H9 (cell line): Measurements from ENCODE around the gene RDH12. TPM values are rescaled to one million over a fixed set of nuclear protein-coding genes. Genes with fewer than 3 reads are reported as not detected.

Experiments used
- DNase-seq: peaks from one replicate; pipeline ENCODE4 v3.0.0-alpha.2; 2017
- H2AFZ ChIP-seq: one replicate; pipeline ENCODE4 v1.6.1; 2013; ENCODE audit warnings: mild to moderate bottlenecking, low read length, control low read depth, moderate library complexity
- H2AK5ac ChIP-seq: 2 replicates; pipeline ENCODE4 v1.6.1; 2013; ENCODE audit warnings: low read length, control low read depth, mixed read lengths; ENCODE audit not compliant: insufficient read length
- H2BK120ac ChIP-seq: one replicate; pipeline ENCODE4 v1.6.1; 2013; ENCODE audit warnings: low read depth, mild to moderate bottlenecking, low read length, control low read depth, inconsistent platforms; ENCODE audit not compliant: poor library complexity, severe bottlenecking
- H2BK12ac ChIP-seq: 2 replicates; pipeline ENCODE4 v1.6.1; 2013; ENCODE audit warnings: low read length, control low read depth, mixed read lengths, low read depth; ENCODE audit not compliant: insufficient read length
- H2BK15ac ChIP-seq: 2 replicates; pipeline ENCODE4 v1.6.1; 2013; ENCODE audit warnings: low read depth, low read length, control low read depth
- H2BK20ac ChIP-seq: one replicate; pipeline ENCODE4 v1.6.1; 2013; ENCODE audit warnings: low read depth, mild to moderate bottlenecking, low read length, control low read depth, inconsistent platforms; ENCODE audit not compliant: poor library complexity, severe bottlenecking
- H2BK5ac ChIP-seq: 2 replicates; pipeline ENCODE4 v1.6.1; 2013; ENCODE audit warnings: low read length, control low read depth, mixed read lengths; ENCODE audit not compliant: insufficient read length
- H3K14ac ChIP-seq: 2 replicates; pipeline ENCODE4 v1.6.1; 2013; ENCODE audit warnings: low read length, control low read depth; ENCODE audit not compliant: insufficient read depth
- H3K18ac ChIP-seq: 2 replicates; pipeline ENCODE4 v1.6.1; 2013; ENCODE audit warnings: low read depth, mild to moderate bottlenecking, mixed read lengths, low read length, control low read depth; ENCODE audit not compliant: insufficient read length
- H3K23ac ChIP-seq: 2 replicates; pipeline ENCODE4 v1.6.1; 2013; ENCODE audit warnings: low read length, control low read depth, mixed read lengths, low read depth; ENCODE audit not compliant: insufficient read length
- H3K23me2 ChIP-seq: 2 replicates; pipeline ENCODE4 v1.6.1; 2013; ENCODE audit warnings: low read depth, mild to moderate bottlenecking, mixed read lengths, low read length, control low read depth; ENCODE audit not compliant: insufficient read length, poor library complexity, severe bottlenecking
- H3K27ac ChIP-seq: 2 replicates; pipeline ENCODE4 v1.5.1; 2013; ENCODE audit warnings: low read length, control low read depth, mixed read lengths, low read depth; ENCODE audit not compliant: insufficient read length
- H3K27me3 ChIP-seq: 2 replicates; pipeline ENCODE4 v1.6.1; 2013; ENCODE audit warnings: low read length, control low read depth, inconsistent platforms; ENCODE audit not compliant: insufficient read depth
- H3K4ac ChIP-seq: 2 replicates; pipeline ENCODE4 v1.6.1; 2013; ENCODE audit warnings: low read depth, mild to moderate bottlenecking, control low read depth, inconsistent platforms, low read length, moderate library complexity
- H3K4me1 ChIP-seq: 2 replicates; pipeline ENCODE4 v1.6.1; 2013; ENCODE audit warnings: low read length, control low read depth, inconsistent platforms; ENCODE audit not compliant: insufficient read depth
- H3K4me2 ChIP-seq: 2 replicates; pipeline ENCODE4 v1.6.1; 2013; ENCODE audit warnings: low read length, control low read depth, mixed read lengths; ENCODE audit not compliant: insufficient read length, insufficient read depth
- H3K56ac ChIP-seq: 2 replicates; pipeline ENCODE4 v1.6.1; 2013; ENCODE audit warnings: low read depth, mild to moderate bottlenecking, mixed read lengths, low read length, control low read depth; ENCODE audit not compliant: insufficient read length
- H3K79me1 ChIP-seq: 2 replicates; pipeline ENCODE4 v1.6.1; 2013; ENCODE audit warnings: low read depth, mild to moderate bottlenecking, moderate library complexity, low read length, control low read depth, inconsistent platforms; ENCODE audit not compliant: insufficient read depth, poor library complexity, severe bottlenecking
- H3K79me2 ChIP-seq: 2 replicates; pipeline ENCODE4 v1.6.1; 2013; ENCODE audit warnings: low read length, control low read depth, inconsistent platforms; ENCODE audit not compliant: insufficient read depth
- H3K9ac ChIP-seq: 2 replicates; pipeline ENCODE4 v1.6.1; 2013; ENCODE audit warnings: low read length, control low read depth, mixed read lengths; ENCODE audit not compliant: insufficient read length; ENCODE audit errors: extremely low read depth
- H3K9me3 ChIP-seq: one replicate; pipeline ENCODE4 v1.6.1; 2013; ENCODE audit warnings: low read depth, low read length, inconsistent platforms; ENCODE audit not compliant: control insufficient read depth
- H3T11ph ChIP-seq: one replicate; pipeline ENCODE4 v1.6.1; 2013; ENCODE audit warnings: mild to moderate bottlenecking, low read length, control low read depth, inconsistent platforms
- H4K20me1 ChIP-seq: one replicate; pipeline ENCODE4 v1.6.1; 2013; ENCODE audit not compliant: control insufficient read depth, insufficient read length, insufficient read depth
- H4K5ac ChIP-seq: 2 replicates; pipeline ENCODE4 v1.6.1; 2013; ENCODE audit warnings: low read depth, mild to moderate bottlenecking, mixed read lengths, low read length, control low read depth; ENCODE audit not compliant: insufficient read length
- H4K8ac ChIP-seq: replicated peaks from 2 replicates; pipeline ENCODE4 v1.6.1; 2013; ENCODE audit warnings: low read length, control low read depth, mixed read lengths, low read depth; ENCODE audit not compliant: insufficient read length
- H4K91ac ChIP-seq: 2 replicates; pipeline ENCODE4 v1.6.1; 2013; ENCODE audit warnings: low read depth, mild to moderate bottlenecking, moderate library complexity, mixed read lengths, low read length, control low read depth; ENCODE audit not compliant: insufficient read length
- H3K27ac Mint-ChIP-seq, 3 experiments: 2 replicates in 2 of 3; 3 replicates in 1 of 3; pipeline ENCODE4 v1.8.0; 2020 to 2021; ENCODE audit warnings: mixed read lengths in 3 of 3, mild to moderate bottlenecking in 1 of 3, moderate library complexity in 1 of 3
- H3K27me3 Mint-ChIP-seq: 2 replicates; pipeline ENCODE4 v1.8.0; 2021; ENCODE audit warnings: low read depth, mild to moderate bottlenecking, moderate library complexity, mixed read lengths
- H3K36me3 Mint-ChIP-seq, 3 experiments: 2 replicates in 2 of 3; 3 replicates in 1 of 3; pipeline ENCODE4 v1.8.0; 2020 to 2021; ENCODE audit warnings: low read depth in 3 of 3, mixed read lengths in 3 of 3; ENCODE audit not compliant: insufficient read depth in 1 of 3
- H3K4me1 Mint-ChIP-seq, 2 experiments: 2 replicates each; pipeline ENCODE4 v1.8.0; 2020; ENCODE audit warnings: mixed read lengths in 2 of 2
- H3K4me3 Mint-ChIP-seq, 2 experiments: 2 replicates in 1 of 2; 3 replicates in 1 of 2; pipeline ENCODE4 v1.8.0; 2020 to 2021; ENCODE audit warnings: mild to moderate bottlenecking in 2 of 2, mixed read lengths in 2 of 2, moderate library complexity in 1 of 2
- H3K9me3 Mint-ChIP-seq, 2 experiments: 2 replicates in 1 of 2; 3 replicates in 1 of 2; pipeline ENCODE4 v1.8.0; 2020; ENCODE audit warnings: mild to moderate bottlenecking in 2 of 2, mixed read lengths in 2 of 2, moderate library complexity in 1 of 2
- WGBS: extraction: QIAGEN DNeasy Blood & Tissue Kit; methylation state at CpG from one replicate; pipeline ENCODE4 v1.1.7; 2013; ENCODE audit warnings: missing lambda C conversion rate, low lambda C conversion rate, mixed read lengths; ENCODE audit not compliant: insufficient read length; ENCODE audit errors: extremely low coverage; 5-methylcytosine and 5-hydroxymethylcytosine counted together
- total RNA-seq: library from RNA; stranded (reverse); gene quantifications from 2 replicates; pipeline ENCODE4 v1.2.1, GENCODE V29; 2021
- TF ChIP-seq, protein P1 (sequence below): fragments of 200-600 bp; sonication (generic); conservative IDR thresholded peaks from 3 replicates; pipeline ENCODE4 v1.8.0; 2021; ENCODE audit warnings: antibody characterized with exemption, mild to moderate bottlenecking

RDH12 gene
- total RNA-seq, 1 experiment from 2014 or later, result 0.74 TPM

DNA sequence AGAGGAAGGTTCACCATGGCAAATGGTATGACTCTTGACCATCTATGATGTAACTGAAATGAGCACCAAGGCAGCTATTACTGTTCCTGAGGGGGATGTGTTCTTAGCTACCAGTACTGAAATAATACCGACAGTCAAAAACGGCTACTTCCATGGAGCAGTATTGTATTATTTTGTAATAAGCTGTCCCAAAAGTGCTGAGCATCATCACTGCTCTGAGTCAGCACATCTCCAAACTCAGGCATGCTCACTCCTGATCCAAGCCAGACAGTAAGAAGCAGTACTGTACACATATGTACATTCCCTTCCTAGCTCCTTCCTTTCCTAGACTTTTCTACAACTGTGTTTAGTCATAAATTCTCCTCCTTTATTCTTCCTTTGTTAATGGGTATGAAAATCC, 35.8 kb upstream of the RDH12 start:
- Mint-ChIP-seq H3K27ac (no peak overlapping the region; a peak in 2 of 7 replicates), H3K4me3 (no peak overlapping the region), H3K36me3 (peaks cover 0 to 9% (median 5%) of the 10 kb centered on the region in 3 experiments; a peak in 4 of 7 replicates), H3K4me1 (peaks cover 7% of the 10 kb centered on the region in 2 experiments), H3K9me3 (no peaks in the 10 kb centered on the region), H3K27me3 (no peaks in the 10 kb centered on the region)
- Histone ChIP-seq H3K4me2 (no peak overlapping the region), H4K20me1 (no peaks in the 10 kb centered on the region), H3K23me2 (no peaks in the 10 kb centered on the region), H2BK20ac (no peak overlapping the region), H3K56ac (no peak overlapping the region), H3K14ac (no peak overlapping the region), H2AFZ (no peak overlapping the region), H2BK12ac (no peak overlapping the region), H3K9ac (no peak overlapping the region), H3K27ac (no peak overlapping the region), H3K18ac (no peak overlapping the region), H4K5ac (no peak overlapping the region), H2BK5ac (no peak overlapping the region), H4K8ac (no peak overlapping the region), H2BK120ac (no peak overlapping the region), H3K9me3 (no peaks in the 10 kb centered on the region), H3K4ac (no peak overlapping the region), H3K79me2 (peaks cover 3% of the 10 kb centered on the region; the same call in 1 of the 2 replicates), H3K79me1 (no peaks in the 10 kb centered on the region), H3K4me1 (no peaks in the 10 kb centered on the region), H4K91ac (no peak overlapping the region), H2BK15ac (no peak overlapping the region), H3T11ph (no peak overlapping the region), H2AK5ac (no peak overlapping the region), H3K27me3 (no peaks in the 10 kb centered on the region), H3K23ac (no peak overlapping the region)
- WGBS, result no CpG with 5 or more reads among the region's 2 CpGs
- TF ChIP-seq, protein P1, sequence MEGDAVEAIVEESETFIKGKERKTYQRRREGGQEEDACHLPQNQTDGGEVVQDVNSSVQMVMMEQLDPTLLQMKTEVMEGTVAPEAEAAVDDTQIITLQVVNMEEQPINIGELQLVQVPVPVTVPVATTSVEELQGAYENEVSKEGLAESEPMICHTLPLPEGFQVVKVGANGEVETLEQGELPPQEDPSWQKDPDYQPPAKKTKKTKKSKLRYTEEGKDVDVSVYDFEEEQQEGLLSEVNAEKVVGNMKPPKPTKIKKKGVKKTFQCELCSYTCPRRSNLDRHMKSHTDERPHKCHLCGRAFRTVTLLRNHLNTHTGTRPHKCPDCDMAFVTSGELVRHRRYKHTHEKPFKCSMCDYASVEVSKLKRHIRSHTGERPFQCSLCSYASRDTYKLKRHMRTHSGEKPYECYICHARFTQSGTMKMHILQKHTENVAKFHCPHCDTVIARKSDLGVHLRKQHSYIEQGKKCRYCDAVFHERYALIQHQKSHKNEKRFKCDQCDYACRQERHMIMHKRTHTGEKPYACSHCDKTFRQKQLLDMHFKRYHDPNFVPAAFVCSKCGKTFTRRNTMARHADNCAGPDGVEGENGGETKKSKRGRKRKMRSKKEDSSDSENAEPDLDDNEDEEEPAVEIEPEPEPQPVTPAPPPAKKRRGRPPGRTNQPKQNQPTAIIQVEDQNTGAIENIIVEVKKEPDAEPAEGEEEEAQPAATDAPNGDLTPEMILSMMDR, result no peak
- no peak for DNase-seq
